ENCODE data around the gene TMED4.

GRCh38 chr7:44630792-44631457 lies 48.9 kb upstream of the TMED4 start:
- TF ChIP-seq POLR2A (IDR thresholded peaks at IDR 0.05; ENCODE audit: low read length) (no peak), GATA1 (IDR thresholded peaks at IDR 0.05; ENCODE audit: low read depth, low read length) (no peak)

Measured in erythroblast (primary cell).